ENCODE measurements around the gene PPIB.
"Not testable (repeated sequence)": the region's sequence is repeated elsewhere in the genome, so short reads cannot be mapped to it uniquely, and the experiment has no call there.

PPIB gene

DNA sequence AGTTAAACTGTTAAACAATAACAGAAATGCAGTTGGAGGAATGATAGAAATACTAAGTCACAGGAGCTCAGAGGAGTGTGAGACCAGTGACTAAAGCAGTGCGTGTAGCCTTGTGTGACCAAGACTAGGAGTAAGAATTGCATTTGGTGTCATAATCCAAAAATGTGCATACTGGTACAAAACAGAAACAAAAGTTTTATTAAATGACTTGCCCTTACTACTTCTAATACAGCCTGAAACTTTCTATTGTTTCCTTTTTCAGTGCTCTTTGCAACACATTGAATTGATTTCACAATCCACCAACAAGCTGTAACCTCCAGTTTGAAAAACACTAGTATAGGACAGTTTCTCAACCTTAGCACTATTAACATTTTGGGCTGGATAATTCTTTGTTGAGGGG, 49.9 kb downstream of the PPIB start:
- TF ChIP-seq L3MBTL2 (conservative IDR thresholded peaks at IDR 0.05): no peak
- no peak for TF ChIP-seq NFRKB (IDR thresholded peaks at IDR 0.05)
- no peak for TF ChIP-seq ELF4 (IDR thresholded peaks at IDR 0.05)
- no peak for TF ChIP-seq BHLHE40 (IDR thresholded peaks at IDR 0.05; ENCODE audit: borderline replicate concordance)
- no peak for TF ChIP-seq ARNT (IDR thresholded peaks at IDR 0.05)
- no peak for TF ChIP-seq SP1 (IDR thresholded peaks at IDR 0.05)
- no peak for TF ChIP-seq CTBP1 (IDR thresholded peaks at IDR 0.05; ENCODE audit: borderline replicate concordance)
- TF ChIP-seq FOXA1 (IDR thresholded peaks at IDR 0.05): no peak
- TF ChIP-seq FOXM1 (IDR thresholded peaks at IDR 0.05; ENCODE audit: borderline replicate concordance): no peak
- TF ChIP-seq FOXK2 (IDR thresholded peaks at IDR 0.05): no peak
- TF ChIP-seq SUZ12 (IDR thresholded peaks at IDR 0.05): no peak
- TF ChIP-seq TARDBP (IDR thresholded peaks at IDR 0.05): no peak
- TF ChIP-seq, protein P1, sequence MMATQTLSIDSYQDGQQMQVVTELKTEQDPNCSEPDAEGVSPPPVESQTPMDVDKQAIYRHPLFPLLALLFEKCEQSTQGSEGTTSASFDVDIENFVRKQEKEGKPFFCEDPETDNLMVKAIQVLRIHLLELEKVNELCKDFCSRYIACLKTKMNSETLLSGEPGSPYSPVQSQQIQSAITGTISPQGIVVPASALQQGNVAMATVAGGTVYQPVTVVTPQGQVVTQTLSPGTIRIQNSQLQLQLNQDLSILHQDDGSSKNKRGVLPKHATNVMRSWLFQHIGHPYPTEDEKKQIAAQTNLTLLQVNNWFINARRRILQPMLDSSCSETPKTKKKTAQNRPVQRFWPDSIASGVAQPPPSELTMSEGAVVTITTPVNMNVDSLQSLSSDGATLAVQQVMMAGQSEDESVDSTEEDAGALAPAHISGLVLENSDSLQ (IDR thresholded peaks at IDR 0.05): no peak
- TF ChIP-seq LEF1 (IDR thresholded peaks at IDR 0.05; ENCODE audit: borderline replicate concordance): no peak
- TF ChIP-seq ZNF384 (IDR thresholded peaks at IDR 0.05): no peak
- TF ChIP-seq HDGF (IDR thresholded peaks at IDR 0.05; ENCODE audit: borderline replicate concordance): no peak
- POLR2A ChIA-PET: no interaction called here
- CTCF ChIA-PET: no interaction called here
- no peak for DNase-seq (ENCODE audit: extremely low spot score)

DNA sequence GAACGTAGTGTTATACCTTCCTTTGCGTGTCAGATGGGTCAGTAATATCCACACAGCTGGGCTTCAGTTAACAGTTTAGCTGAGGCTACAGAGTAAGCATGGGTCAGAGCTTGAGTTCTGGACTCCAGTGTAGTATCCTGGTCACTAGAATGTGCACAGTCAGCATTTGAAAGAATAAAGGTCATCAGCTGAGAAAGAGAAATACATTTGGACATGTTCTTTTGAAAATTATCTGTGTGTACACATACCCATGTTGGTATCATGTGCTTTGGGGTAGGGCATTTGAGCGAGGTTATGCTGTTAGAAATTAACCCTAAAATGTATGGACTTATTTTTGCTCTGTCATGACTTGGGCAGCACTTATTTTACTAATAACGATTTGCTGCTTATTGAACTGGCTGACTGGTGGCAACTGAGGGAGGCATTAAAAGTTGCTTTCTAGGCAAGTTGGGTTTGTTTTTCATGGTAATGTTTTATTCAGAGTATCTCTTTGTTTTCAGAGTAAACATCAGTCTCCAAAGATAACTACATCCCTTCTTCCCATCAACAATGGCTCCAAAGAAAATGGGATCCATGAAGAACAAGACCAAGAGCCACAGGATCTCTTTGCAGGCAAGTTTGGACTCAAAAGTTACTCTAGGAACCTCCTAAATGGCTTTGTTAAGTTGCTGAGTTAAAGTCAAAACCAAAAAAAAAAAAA, 50.6 kb downstream of the PPIB start:
- no peak for DNase-seq (ENCODE audit: extremely low spot score)
- ChIA-PET POLR2A (interaction anchor here (0.8 kb wide), 1 partner anchor 16 kb away, joined by 3 read pairs; the partner anchor contains the start of gene SNX1), CTCF (interaction anchor here (1.0 kb wide), 1 partner anchor 13 kb away, joined by 3 read pairs; no protein-coding TSS in a partner anchor)

DNA sequence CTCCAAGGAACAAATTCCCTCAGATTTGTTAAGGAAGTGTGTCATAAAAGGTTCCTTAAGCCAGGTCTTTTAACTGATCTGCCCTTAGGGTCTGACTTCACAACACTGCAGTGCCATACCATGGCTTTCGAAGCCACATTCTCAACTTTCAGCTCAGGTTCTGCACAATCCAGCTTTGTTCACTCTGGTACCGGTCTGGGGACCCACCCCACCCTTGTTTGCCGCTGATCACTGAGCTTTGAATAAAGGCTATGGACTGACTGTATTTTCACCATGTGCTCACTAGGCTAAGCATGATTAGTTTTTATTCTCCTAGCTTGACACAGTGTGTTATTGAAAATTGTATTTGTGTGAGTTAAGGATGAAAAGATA, 51.2 kb downstream of the PPIB start:
- ChIA-PET POLR2A (interaction anchor here (0.8 kb wide), 1 partner anchor 15 kb away, joined by 3 read pairs; the partner anchor contains the start of gene SNX1), CTCF (interaction anchor here (1.0 kb wide), 1 partner anchor 12 kb away, joined by 3 read pairs; no protein-coding TSS in a partner anchor)
- no peak for DNase-seq (ENCODE audit: extremely low spot score)
- no peak for TF ChIP-seq L3MBTL2 (conservative IDR thresholded peaks at IDR 0.05)
- no peak for TF ChIP-seq SP1 (IDR thresholded peaks at IDR 0.05)
- no peak for TF ChIP-seq LEF1 (IDR thresholded peaks at IDR 0.05; ENCODE audit: borderline replicate concordance)
- no peak for TF ChIP-seq ZNF384 (IDR thresholded peaks at IDR 0.05)
- no peak for TF ChIP-seq FOXK2 (IDR thresholded peaks at IDR 0.05)
- TF ChIP-seq, protein P1 (IDR thresholded peaks at IDR 0.05): no peak
- no peak for TF ChIP-seq NFRKB (IDR thresholded peaks at IDR 0.05)
- no peak for TF ChIP-seq ELF4 (IDR thresholded peaks at IDR 0.05)
- TF ChIP-seq TARDBP (IDR thresholded peaks at IDR 0.05): no peak
- no peak for TF ChIP-seq HDGF (IDR thresholded peaks at IDR 0.05; ENCODE audit: borderline replicate concordance)
- TF ChIP-seq ARNT (IDR thresholded peaks at IDR 0.05): no peak
- no peak for TF ChIP-seq SUZ12 (IDR thresholded peaks at IDR 0.05)
- no peak for TF ChIP-seq BHLHE40 (IDR thresholded peaks at IDR 0.05; ENCODE audit: borderline replicate concordance)
- TF ChIP-seq CTBP1 (IDR thresholded peaks at IDR 0.05; ENCODE audit: borderline replicate concordance): no peak
- no peak for TF ChIP-seq FOXA1 (IDR thresholded peaks at IDR 0.05)

More for the DNA sequence above, 50.6 kb downstream of the PPIB start:
- TF ChIP-seq SP1 (IDR thresholded peaks at IDR 0.05) (no peak), SUZ12 (IDR thresholded peaks at IDR 0.05) (no peak), L3MBTL2 (conservative IDR thresholded peaks at IDR 0.05) (no peak), FOXM1 (IDR thresholded peaks at IDR 0.05; ENCODE audit: borderline replicate concordance) (no peak), NFRKB (IDR thresholded peaks at IDR 0.05) (no peak)
- TF ChIP-seq, protein P1 (IDR thresholded peaks at IDR 0.05): no peak

DNA sequence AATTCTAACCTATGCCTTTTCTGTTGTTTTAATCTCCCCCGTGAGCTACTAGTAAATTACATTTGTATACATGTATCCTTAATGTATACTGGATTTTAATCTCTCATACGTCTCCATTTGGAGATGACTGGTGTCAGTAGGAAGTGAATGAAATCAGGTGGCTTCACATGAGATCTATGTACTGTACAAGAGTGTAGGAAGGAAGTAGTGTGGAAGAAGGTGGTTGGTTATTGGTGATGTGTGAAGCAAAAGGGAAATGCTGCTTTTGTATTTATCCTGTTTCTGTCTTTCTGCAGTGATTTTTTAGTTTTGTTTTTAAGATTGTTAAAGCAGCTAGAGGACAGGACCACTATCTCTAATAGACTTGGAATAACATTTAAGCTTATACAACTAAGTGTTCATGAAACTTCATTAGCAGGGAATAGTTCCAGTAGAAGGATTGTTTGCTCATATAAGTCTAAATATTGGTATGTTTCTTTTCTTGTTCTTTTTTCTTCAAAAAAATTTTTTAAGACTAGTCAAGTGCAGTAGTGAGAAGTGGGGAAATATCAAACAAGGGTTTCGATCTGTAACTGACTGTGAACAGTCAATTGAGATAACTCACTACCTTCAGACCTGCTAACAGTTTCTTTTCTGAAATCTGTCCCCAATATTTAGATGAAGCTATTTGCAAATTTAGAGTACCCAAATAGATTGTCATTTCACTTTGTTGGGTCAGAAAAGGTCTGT, 51.7 kb downstream of the PPIB start:
- no peak for TF ChIP-seq FOXA1 (IDR thresholded peaks at IDR 0.05)
- no peak for TF ChIP-seq BHLHE40 (IDR thresholded peaks at IDR 0.05; ENCODE audit: borderline replicate concordance)
- no peak for TF ChIP-seq NFRKB (IDR thresholded peaks at IDR 0.05)
- no peak for TF ChIP-seq LEF1 (IDR thresholded peaks at IDR 0.05; ENCODE audit: borderline replicate concordance)
- TF ChIP-seq SUZ12 (IDR thresholded peaks at IDR 0.05): no peak
- TF ChIP-seq ZNF384 (IDR thresholded peaks at IDR 0.05): no peak
- TF ChIP-seq CTBP1 (IDR thresholded peaks at IDR 0.05; ENCODE audit: borderline replicate concordance): no peak
- TF ChIP-seq FOXM1 (IDR thresholded peaks at IDR 0.05; ENCODE audit: borderline replicate concordance): no peak
- no peak for TF ChIP-seq TARDBP (IDR thresholded peaks at IDR 0.05)
- no peak for TF ChIP-seq FOXK2 (IDR thresholded peaks at IDR 0.05)
- no peak for TF ChIP-seq ARNT (IDR thresholded peaks at IDR 0.05)
- TF ChIP-seq ELF4 (IDR thresholded peaks at IDR 0.05): no peak
- TF ChIP-seq, protein P1 (IDR thresholded peaks at IDR 0.05): no peak
- no peak for TF ChIP-seq SP1 (IDR thresholded peaks at IDR 0.05)
- no peak for TF ChIP-seq L3MBTL2 (conservative IDR thresholded peaks at IDR 0.05)
- TF ChIP-seq HDGF (IDR thresholded peaks at IDR 0.05; ENCODE audit: borderline replicate concordance): no peak
- CTCF ChIA-PET: interaction anchor here (1.0 kb wide), 1 partner anchor 11 kb away, joined by 3 read pairs; no protein-coding TSS in a partner anchor
- DNase-seq (ENCODE audit: extremely low spot score): no peak
- POLR2A ChIA-PET: interaction anchor here (0.8 kb wide), 1 partner anchor 15 kb away, joined by 3 read pairs; the partner anchor contains the start of gene SNX1

DNA sequence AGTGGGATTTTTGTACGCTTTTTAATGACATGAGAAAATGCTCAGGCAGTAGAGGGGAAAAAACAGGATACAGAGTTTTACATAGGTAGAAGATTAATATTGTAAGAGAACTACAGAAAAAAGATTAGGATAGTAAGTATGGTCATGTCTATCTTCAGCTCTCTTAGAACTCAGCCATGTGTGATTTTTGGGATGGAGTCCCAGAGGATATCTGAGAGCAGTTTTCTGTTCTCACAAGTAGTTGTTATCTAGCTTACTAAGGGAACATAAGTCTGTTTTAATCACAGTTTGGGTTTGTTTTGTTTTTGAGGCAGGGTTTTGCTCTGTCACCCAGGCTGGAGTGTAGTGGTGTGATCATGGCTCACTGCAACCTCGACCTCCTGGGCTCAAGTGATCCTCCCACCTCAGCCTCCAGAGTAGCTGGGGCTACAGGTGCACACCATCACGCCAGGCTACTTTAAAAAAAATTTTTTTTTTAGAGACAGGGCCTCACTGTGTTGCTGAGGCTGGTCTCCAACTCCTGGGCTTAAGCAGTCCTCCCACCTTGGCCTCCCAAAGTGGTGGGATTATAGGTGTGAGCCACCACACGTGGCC, 52.6 kb downstream of the PPIB start:
- CTCF ChIA-PET: interaction anchor here (0.9 kb wide), 1 partner anchor 43 kb away, joined by 3 read pairs; no protein-coding TSS in a partner anchor
- POLR2A ChIA-PET: interaction anchor here (1.7 kb wide), 1 partner anchor 17 kb away, joined by 5 read pairs; the partner anchor contains the start of gene CIAO2A
- not testable (repeated sequence) for DNase-seq (ENCODE audit: extremely low spot score)
